Sciatic nerve (tissue), 2 donors: ENCODE results near the gene DENND2A. TPM values are rescaled to one million over a fixed set of nuclear protein-coding genes. Genes with fewer than 3 reads are reported as not detected.
"Not testable (repeated sequence)": the region's sequence is repeated elsewhere in the genome, so short reads cannot be mapped to it uniquely, and the experiment has no call there.

ENCODE experiments used
- ATAC-seq: fragments of 200-7000 bp; cut with Tn5 transposase; one replicate; pipeline ENCODE4 v1.9.1; 2020; ENCODE audit warnings: mild to moderate bottlenecking, moderate library complexity
- DNase-seq: peaks from one replicate; pipeline ENCODE4 v3.0.0-alpha.2; 2020; ENCODE audit warnings: low spot score
- intact Hi-C: fragments of 100-400 bp; cut with DNase I; formaldehyde crosslinking; loops from one replicate; pipeline ENCODE4 v1.14.2; 2022
- total RNA-seq: library from RNA; stranded (reverse); fragmentation: NEBNext Ultra II Directional; extraction: Animal tissue kit (Norgen Biotek cat#: 25700); gene quantifications from one replicate; pipeline ENCODE4 v1.2.1, GENCODE V29; 2021
- donor health status: DM: no; HTN: no; CAD: no.
- donor health status: DM: no; HTN: no; CAD: no.

The DENND2A gene
- total RNA-seq, 1 donor from 2014 or later: 37.6 TPM

DNA sequence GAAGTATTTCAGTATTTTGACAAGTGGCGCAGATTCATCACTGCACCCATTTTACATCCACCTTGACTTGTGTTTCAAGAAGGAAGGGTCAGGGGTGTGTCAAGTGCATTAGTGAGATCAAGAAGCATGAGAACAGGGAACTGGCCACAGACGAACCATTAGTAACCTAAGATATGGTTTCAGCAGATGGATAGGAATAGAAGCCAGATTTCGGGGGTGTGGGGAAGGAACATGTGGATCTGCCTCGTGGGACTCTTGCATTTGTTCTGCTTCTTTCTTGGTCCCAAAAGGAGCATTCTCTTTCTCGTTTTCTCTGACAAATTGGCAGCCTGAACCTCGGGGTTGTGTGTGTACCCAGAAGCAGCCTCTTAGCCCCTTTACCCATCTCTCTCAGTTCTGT, 9.6 kb downstream of the DENND2A start:
- intact Hi-C loops: no loop called here
- DNase-seq (no peak), ATAC-seq (no peak)

DNA sequence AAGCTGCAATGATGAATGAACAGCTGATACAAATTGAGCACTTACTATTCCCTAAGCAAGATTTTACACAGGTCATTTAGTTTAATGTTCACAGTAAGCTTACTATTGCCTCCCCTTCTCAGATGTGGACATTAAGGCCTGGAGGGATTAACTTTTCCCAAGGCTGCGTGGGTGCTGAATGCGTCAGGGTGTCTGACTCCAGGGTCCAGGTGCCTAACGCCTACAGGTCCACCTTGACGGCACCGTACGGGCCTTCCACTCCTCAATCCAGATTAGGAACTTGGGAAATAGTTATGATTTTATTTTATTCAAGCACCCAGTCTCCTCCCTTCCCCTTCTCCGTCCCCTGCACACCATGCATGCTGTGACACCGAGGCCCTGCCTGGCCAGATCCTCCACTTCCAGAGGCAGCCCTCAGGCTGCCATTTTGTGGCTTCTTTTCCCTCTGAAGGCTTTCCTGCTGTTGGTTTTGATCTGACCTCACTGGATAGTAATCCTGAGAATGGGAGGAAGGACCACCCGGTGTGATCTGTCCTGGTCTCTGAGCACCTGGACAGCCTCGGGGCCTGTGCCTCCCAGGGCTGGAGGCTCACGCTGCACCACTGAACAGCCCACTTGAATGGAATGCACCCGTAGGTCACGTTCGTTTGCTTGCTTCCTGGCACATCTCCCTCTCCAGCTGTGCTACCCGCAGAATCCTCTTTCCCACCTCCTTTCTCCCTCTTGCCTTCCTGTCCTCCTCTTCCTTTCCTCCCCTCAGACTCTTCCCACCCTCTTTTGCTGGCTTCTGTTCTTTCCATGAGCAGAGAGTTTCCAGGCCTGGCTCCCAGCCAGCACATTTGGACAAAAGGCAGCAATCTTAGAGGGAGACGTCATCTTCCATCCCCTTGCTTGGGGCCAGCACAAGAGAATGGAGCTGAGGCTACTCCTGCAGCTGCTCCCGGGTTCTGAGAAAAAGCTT, 14.4 kb downstream of the DENND2A start:
- ATAC-seq (peak; percentile 92), DNase-seq (peak; percentile 97)
- intact Hi-C loops: no loop called here

DNA sequence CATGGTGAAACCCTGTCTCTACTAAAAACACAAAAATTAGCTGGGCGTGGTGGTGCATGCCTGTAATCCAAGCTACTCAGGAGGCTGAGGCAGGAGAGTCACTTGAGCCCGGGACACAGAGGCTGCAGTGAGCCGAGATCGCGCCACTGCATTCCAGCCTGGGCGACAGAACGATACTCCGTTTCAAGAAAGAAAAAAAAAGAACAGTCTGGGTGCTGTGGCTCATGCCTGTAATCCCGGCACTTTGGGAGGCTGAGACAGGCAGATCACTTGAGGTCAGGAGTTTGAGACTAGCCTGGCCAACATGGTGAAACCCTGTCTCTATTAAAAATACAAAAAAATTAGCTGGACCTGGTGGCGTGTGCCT, 15.4 kb downstream of the DENND2A start:
- intact Hi-C loops, ATAC-seq, DNase-seq: not testable (repeated sequence)

DNA sequence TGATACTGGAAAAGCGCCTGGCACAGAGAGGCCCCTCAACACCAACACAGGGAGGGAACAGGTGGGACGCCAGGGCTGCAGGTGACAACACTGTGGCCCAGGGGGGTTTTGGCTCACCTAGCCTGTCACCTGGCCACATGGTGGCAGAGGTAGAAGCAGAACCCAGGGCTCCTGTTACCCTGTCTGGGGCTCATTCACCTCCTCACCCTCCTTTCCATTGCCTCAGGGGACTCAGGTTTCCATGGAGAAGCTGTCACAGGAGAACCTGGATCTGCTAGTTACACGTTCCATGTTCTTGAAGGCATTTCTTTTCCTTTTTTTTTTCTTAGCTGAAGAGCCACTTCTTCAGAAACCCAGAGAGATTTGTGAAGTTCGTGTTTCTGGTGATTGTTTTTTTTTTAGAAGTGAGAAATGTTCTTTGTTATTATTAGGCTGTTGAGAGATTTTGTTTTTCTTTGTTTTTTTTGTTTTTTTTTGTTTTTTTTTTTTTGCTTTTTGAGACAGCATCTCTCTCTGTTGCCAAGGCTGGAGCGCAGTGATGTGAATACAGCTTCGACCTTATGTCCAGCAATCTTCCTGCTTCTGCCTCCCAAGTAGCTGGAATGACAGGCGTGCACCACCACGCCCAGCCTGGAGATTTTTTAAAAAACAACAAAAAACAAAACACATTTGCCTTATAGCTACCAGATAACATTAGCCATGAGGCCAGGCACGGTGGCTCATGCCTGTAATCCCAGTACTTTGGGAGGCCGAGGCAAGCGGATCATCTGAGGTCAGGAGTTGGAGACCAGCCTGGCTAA, 16.0 kb downstream of the DENND2A start:
- intact Hi-C loops: no loop called here
- peak; percentile 2 for ATAC-seq
- DNase-seq: no peak

DNA sequence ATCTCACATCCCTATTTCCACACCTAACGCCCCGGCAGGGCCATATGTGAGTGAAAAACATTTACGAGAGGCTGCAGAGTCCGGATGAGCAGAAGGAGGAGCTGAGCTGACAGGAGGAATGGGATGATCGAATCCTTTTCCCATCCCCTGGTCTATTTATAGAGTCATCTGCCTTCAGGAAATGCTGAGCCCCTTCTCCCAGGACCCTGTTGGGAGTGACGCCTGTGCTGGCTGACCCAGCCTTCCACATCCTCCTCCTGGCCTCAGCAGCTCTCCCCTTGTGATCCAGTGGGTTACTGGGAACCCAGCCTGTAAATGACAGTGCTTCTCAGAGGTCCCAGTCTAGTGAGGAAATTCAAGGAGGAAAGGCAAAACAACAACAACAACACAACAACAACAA, 16.6 kb downstream of the DENND2A start:
- intact Hi-C loops: no loop called here
- ATAC-seq (peak; percentile 44), DNase-seq (no peak)

DNA sequence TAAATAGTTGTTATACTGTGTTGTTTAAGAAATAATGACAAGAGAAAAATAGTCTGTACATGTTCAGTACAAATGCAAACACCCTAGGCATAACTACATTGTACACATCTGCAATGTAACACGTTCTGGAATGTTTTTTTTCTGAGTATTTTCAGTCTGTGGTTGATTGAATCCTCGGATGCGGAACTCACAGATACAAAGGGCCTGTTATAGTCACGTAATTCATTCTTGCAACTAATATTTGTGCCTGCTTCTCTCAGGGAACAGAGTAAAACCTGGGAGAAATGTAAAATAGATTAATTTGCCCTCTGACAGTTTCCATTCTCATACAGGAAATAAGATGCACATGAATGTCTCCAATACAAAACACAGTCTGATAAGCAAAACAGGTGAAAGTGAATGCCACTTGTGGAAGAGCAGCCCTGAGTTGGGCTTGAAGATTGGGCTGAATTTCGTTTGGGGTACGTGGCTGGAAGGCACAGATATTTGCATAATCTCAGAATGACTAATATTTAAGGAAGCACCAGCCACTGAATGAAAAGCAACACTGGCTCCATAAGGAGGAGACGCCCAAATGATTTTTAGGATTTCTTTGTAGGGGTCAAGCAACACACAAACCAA, 19.1 kb downstream of the DENND2A start:
- intact Hi-C loops: no loop called here
- ATAC-seq: no peak
- no peak for DNase-seq

DNA sequence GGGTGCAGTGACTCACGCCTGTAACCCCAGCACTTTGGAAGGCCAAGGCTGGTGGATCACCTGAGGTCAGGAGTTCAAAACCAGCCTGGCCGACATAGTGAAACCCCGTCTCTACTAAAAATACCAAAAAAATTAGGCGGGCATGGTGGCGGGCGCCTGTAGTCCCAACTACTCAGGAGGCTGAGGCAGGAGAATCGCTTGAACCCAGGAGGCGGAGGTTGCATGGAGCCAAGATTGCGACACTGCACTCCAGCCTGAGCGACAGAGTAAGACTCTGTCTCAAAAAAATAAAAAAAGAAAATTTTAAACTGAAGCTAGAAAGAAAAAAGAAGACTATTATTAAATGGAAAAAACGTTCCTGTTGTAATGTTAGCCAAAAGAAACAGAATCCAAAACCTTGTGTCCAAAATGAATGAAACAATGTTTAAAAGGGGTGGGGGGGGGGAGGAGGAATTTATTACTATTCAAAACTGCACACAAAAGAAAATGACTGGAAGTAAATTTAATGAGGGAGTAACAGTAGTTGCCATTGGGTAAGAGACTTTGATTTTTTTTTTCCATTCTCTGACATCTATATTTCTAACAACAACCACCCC, 20.6 kb downstream of the DENND2A start:
- ATAC-seq, DNase-seq, intact Hi-C loops: not testable (repeated sequence)

DNA sequence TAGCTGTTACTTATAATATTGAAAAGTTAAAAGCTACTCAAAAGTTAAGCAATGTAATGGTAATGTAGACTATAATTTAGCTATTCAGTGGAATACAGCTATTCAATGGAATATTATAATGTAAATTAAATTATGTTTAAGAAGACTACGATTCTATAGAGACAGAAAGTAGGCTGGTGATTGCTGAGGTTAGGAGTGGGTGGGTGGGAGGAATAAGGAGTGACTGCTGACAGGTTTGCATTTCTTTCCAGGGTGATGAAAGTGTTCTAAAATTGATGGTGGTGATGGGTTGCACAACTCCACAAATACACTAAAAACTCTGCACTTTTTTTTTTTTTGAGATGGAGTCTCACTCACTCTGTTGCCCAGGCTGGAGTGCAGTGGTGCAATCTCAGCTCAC, 21.4 kb downstream of the DENND2A start:
- intact Hi-C loops: no loop called here
- ATAC-seq (no peak), DNase-seq (no peak)

DNA sequence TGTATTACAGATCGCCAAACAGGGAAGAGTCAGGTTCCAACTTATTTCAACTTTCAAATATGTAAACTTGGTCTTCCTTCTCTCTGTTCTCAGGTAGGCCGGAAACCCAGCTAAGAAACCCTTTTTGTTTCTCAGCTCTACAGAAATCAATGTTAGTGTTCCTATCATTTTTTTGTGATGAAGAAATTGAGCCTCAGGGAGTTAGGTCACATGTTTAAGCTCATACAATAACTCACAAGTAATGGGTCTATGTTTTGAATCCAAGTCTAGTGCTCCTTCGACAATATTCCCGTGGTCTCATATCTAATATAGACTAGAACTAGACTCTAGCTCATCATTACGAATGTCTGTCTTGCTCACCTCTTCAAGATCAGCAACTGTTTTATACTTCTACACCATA, 22.3 kb downstream of the DENND2A start:
- ATAC-seq (no peak), DNase-seq (no peak)
- intact Hi-C loops: no loop called here

DNA sequence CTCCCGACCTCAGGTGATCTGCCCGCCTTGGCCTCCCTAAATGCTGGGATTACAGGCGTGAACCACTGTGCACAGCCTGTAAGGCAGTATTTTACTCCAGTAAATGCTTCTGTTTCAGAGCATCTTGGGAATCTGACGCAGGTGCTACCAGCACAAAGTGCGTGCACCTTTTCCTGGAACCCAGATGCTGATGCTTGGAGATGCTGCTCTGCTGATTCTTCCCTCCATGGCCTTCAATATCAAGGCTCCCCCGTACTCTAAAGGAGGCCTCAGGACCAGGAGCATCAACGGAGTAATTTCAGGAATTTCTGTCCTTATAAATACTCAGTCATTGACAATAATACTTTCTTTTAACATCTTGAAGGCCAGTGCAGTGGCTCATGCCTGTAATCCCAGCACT, 23.5 kb downstream of the DENND2A start:
- intact Hi-C loops: no loop called here
- no peak for ATAC-seq
- DNase-seq: no peak

DNA sequence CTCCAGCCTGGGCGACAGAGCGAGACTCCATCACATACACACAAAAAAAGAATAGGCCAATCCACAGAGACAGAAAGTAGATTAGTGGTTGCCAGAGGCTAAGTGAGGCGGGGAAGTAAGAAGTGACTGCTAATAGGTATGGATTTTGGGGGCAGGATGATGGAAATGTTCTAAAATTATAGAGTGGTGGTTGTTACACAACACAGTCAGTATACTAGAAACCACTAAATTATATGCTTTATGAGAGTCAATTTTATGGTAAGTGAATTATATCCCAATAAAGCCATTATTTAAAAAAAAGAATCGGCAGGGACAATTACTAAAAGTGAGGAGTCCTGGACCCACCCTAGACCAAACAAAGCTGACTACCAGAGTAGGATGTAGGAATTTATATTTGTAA, 24.3 kb downstream of the DENND2A start:
- ATAC-seq (no peak), DNase-seq (no peak)
- intact Hi-C loops: no loop called here

DNA sequence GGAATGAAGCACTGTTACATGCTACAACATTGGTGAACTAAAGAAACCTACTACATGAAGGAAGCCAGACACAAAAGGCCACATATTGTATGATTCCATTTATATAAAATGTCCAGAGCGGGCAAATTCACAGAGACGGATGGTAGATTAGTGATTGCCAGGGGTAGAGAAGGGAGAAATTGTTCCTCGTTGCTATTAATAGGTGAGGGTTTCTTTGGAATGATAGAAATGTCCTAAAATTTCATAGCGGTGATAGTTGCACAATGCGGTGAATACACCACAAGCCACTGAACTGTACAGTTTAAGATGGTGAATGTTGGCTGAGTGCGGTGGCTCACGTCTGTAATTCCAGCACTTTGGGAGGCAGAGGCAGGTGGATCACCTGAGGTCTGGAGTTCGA, 29.0 kb downstream of the DENND2A start:
- no peak for ATAC-seq
- intact Hi-C loops: no loop called here
- DNase-seq: no peak

DNA sequence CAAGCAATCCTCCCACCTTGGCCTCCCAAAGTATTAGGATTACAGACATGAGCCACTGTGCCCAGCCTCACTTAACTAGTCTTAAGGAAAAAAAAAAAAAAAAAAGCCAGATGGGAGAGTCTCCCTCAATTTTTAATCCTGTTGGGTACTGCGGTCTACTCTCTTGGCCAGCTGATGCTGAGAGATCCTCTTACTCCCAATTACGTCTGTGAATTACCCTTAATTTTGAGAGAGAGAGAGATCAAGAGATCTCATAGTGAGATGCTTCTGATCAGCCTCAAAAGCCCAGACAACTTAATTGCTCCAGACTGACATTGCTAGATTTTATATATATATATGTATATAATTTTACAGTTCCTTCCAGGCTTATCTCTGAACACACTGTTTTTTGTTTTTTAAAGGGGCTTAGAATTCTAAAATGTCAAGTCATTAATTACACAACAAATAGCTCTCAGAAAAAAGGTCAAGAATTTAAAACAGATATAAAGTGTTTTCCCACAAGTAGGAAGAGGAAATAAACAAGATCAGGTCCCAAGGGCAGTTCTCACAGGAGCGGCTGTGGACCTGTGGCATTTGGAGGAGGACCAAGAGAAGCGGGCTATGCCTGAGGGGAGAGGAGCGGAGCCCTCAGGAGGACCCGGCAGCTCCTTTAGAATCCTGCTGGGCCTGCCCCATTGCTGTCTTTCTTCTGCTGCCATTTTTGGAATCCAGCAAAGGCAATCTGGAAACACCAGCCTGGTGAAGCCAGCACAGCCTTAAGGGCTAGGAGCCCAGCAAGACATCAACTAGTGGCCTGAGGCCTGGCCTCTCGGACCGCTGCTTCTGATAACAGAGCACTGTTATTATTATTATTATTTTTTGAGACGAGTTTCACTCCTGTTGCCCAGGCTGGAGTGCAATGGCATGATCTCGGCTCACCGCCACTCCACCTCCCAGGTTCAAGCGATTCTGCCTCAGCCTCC, 30.1 kb downstream of the DENND2A start:
- ATAC-seq (peak; percentile 46), DNase-seq (no peak)
- intact Hi-C loops: no loop called here

DNA sequence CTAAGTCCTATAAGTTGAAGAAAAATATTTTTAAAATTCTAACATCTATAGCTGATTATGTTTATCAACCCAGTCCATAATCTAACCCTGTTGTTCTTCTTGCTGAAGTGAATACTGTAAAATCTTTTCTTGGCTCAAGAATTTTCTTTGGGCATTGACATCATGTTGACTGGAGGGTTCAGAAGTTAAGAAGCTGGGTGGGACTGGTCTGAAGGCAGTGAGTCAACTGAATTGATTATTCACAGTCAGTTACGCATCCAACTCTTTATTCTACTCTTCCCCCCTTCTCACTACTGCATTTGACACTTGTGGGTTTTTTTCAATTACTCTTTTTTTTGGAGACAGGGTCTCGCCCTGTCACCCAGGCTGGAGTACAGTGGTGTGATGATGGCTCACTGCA, 31.0 kb downstream of the DENND2A start:
- DNase-seq: no peak
- no peak for ATAC-seq
- intact Hi-C loops: no loop called here

DNA sequence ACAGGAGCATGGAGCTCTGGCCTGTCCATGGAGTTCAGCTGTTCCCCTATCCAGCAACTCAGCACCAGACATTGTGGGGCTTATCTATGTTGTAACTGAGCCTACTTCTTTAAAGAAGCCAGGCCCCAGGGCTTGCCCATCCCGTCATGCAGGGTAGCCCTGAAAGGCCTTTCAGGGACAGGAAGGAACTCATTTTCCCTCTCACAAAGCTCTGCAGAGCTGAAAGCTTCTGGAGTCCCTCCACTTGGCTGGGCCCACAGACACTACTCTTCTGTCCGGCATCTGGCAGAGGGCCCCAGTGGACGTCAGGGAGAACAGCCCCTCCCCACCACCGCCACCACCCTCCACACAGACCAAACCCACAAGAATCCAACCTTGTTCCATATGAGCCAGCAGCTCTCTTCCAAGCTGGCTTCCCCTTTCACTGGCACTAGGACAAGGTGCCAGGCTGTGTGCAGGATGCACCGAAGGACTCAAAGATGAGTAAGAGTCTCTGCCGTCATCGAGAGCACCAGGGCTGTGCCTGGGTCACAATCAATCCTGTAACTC, 33.1 kb downstream of the DENND2A start:
- intact Hi-C loops: no loop called here
- ATAC-seq (peak; percentile 85), DNase-seq (peak; percentile 83)

DNA sequence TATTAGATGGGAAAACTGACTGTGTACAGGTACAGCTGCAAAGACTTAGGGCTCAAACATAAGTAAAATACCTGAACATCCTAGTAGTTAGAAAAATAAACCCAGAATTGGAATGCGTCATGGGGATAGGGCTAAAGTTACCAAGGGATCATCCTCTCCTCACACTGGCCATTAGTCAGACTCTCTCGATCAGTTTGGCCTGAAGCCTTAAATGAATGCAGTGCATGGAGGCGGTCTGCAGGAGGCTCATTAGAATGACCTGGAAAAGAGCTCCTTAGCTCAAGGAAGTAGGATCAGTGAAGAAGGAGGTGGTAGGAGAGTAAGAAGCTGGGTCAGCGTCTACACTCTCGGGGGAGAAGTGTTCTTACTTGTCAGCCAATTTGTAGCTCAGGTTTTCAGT, 35.3 kb downstream of the DENND2A start:
- ATAC-seq (no peak), DNase-seq (no peak)
- intact Hi-C loops: no loop called here

DNA sequence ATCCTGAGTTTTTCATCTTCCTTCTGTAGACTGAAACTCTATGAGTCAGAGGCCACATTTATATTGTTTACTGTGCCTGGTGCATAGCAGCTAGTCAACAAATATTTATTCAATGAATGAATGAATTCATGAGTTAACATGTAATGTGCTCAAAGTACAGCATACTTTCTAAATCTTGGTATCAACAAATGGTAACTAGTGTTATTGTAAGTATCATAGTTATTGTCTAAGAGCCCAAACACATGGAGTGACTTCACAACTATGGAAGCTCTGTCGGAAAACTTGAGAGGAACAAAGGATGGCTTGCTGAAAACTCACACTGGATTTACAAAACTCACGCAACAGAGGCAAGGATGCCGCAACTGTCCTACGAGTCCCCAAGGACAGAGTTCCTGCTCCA, 35.9 kb downstream of the DENND2A start:
- DNase-seq: no peak

DNA sequence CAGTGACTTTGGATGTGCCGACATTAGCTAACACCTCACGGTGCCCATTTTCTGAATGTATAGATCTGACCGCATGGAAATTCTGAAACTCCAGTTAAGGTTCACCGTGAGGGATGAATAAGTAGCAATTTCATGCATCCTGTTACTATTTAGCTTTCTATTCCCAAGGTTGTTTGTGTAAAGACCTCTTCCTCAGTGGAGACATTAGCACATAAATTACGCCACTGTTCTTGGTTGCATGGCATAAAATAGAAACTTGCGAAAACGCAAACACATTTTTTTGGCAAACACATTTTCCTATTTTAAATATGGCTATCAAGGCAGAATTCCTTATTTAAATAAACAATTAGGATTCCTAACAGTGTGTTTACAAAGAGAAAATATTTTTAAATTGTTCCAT, 36.5 kb downstream of the DENND2A start:
- ATAC-seq (no peak), DNase-seq (no peak)
- intact Hi-C loops: no loop called here

More for the DNA sequence above, 35.9 kb downstream of the DENND2A start:
- intact Hi-C loops: no loop called here
- no peak for ATAC-seq
